Measurements from ENCODE around the gene NDOR1.

NDOR1 gene

DNA sequence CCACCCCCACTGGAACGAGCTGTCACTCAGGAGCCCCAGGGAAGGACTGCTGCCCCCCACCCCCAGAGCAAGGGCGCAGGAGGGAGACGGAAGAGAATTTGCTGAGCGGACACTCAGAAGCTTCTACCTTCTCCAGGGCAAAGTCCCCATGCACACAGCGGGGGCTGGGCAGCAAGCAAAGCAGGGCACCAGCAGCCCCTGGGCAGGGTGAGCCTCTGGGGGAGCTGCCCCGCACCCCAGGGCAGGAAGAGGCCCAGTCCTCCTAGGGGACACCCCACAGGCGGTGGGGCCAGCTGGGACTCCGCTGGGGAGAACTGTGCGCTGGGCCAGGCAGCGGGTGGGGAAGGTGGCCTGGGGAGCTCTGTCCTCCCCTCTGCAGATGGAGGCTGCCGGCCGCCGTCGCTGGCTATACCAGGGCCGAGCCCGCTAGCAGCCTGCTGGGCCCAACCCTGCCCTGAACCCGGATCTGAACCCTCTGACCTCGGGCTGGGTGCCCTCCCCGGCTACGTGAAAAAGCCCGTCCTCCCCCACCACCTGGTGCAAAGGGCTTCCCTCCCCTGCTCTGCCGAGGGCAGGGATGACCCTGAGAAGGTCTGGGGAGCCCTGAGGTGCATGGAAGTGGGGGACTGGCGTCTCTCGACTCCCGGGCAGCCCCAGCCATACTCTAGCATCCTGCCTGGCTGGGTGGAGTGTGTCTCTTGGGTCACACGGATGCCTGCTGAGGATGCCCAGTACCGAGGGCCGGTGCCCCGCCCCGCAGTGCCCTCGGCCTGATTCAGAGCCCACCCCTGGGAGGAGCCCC lies 24.6 kb downstream of the NDOR1 start:
- DNase-seq, result no peak

DNA sequence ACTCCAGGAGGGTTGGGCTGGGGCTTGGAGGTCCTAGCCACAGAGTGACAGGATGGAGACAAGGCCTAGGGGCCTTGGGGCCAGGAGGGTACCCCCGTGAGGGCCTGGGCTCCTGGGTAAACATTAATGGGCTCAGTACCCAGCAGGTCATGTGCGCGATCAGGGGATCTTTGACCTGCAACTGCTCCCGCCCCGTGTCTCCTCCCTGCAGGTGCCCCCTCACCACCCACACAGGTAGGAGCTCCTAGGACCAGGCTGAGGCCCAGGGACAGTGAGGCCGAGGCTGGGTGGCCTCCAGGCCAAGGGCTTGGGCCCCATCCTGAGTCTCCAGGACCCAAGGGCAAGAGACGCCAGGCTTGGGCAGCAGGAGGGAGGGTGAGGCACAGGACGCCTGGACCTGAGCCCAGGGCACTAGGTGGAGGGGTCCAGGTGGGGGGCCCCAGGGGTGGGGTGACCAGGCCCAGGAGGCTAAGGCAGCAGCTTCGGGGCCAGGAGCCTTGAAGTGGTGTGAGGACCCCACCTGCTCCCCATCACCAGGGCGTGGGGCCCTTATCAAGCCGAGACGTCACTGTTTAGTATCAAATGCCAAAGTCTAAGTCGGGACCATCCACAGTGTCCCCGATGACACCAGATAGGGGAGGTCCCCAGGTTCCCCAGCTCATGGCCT lies 25.3 kb downstream of the NDOR1 start, which contains the start of gene SLC34A3:
SLC34A3 (plus strand) TSS at position 197 of the 667 bp plus-strand sequence. CDS start 802 bp downstream, outside the sequence.
- DNase-seq, result no peak

DNA sequence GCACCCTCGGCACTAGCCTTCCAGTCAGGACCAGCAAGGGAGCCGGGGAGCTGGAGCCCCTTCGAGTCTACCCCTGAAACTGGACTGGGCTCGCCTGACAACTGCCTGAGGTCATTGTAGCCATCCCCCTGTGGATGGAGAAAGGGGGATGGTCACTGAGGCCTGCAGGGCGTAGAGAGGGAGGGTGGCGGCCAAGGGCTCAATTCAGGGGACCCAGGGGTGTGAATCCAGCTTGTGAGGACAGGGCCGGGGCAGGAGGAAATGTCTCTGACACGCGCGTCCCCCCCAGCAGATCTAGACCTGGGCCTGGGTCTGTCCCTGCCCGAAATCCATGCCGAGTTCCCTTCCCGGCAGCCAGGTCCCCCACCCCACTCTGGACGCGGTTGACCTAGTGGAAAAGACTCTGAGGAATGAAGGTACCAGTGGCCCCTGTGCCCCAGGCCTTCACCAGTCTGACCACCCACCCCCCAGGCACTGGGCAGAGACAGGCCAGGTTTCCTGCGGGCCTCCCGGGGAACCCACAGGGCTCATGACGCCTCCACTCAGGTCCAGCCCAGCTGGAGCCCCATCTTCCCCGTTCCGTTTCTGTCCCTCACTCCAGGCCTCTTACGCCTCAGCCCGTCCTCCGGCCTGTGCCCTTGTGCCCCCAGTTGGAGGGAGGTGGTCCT lies 26.0 kb downstream of the NDOR1 start:
- no peak for DNase-seq

DNA sequence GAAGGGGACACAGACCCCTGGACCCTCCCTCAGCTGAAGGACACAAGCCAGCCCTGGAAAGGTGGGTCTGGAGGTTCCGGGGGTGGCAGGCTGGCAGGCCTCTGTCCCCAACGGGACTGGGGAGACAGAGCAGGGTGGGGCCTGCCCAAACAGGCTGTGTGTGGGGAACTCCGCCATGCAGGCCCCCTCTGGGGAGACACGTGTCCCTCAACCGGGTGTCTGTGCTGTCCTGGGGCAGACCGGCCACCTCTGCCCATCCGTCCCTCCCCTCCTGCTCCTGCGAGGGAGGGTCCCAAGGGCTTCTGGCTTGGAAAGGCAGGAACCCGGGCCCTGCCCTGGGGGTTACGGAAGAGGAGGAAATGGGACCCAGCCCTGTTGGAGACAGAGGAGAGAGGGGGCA lies 26.6 kb downstream of the NDOR1 start:
- DNase-seq, result no peak

DNA sequence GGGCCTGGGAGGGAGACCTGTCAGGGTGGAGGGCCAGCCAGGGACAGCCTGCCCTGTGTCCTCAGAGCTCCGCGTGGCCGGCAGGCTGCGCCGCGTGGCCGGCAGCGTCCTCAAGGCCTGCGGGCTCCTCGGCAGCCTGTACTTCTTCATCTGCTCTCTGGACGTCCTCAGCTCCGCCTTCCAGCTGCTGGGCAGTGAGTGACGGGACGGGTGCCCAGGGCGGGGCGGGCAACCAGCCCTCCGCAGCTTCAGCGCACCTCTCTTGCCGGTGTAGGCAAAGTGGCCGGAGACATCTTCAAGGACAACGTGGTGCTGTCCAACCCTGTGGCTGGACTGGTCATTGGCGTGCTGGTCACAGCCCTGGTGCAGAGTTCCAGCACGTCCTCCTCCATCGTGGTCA lies 27.0 kb downstream of the NDOR1 start:
- no peak for DNase-seq

DNA sequence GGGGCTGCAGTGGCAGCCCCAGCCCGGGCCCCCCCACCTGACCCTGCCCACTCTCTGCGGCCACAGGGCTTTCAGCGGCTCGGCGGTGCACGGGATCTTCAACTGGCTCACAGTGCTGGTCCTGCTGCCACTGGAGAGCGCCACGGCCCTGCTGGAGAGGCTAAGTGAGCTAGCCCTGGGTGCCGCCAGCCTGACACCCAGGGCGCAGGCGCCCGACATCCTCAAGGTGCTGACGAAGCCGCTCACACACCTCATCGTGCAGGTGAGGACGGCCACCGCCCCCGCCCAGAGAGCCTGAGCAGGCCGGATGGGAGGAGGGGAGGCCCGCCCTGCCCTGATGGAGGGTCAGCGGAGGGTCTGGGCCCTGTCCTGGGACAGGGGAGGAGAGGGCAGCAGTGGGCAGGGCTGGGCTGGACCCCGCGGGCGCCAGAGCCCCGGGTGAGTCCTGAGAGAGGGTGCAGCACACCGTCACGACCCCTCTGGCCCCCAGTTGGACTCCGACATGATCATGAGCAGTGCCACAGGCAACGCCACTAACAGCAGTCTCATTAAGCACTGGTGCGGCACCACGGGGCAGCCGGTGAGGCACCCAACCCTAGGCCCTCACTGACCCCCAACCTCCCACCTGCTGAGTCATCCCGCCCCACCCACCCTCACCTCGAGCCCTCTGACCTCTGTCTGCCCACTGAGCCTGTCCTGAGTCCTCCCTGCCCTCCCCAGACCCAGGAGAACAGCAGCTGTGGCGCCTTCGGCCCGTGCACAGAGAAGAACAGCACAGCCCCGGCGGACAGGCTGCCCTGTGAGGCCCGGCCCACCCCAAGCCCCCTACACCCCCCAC lies 27.9 kb downstream of the NDOR1 start:
- DNase-seq, result no peak

DNA sequence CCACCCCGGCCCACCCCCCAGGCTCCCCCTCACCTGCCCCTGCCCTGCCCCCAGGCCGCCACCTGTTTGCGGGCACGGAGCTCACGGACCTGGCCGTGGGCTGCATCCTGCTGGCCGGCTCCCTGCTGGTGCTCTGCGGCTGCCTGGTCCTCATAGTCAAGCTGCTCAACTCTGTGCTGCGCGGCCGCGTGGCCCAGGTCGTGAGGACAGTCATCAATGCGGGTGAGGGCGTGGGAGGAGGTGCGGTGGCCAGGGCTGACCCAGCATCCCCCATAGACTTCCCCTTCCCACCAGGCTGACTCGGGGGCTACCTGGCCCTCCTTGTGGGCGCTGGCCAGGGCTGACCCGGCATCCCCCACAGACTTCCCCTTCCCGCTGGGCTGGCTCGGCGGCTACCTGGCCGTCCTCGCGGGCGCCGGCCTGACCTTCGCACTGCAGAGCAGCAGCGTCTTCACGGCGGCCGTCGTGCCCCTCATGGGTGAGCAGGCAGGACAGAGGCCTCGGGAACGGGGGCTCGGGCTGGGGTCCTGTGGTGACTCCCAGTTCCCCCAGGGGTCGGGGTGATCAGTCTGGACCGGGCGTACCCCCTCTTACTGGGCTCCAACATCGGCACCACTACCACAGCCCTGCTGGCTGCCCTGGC lies 28.7 kb downstream of the NDOR1 start:
- no peak for DNase-seq

DNA sequence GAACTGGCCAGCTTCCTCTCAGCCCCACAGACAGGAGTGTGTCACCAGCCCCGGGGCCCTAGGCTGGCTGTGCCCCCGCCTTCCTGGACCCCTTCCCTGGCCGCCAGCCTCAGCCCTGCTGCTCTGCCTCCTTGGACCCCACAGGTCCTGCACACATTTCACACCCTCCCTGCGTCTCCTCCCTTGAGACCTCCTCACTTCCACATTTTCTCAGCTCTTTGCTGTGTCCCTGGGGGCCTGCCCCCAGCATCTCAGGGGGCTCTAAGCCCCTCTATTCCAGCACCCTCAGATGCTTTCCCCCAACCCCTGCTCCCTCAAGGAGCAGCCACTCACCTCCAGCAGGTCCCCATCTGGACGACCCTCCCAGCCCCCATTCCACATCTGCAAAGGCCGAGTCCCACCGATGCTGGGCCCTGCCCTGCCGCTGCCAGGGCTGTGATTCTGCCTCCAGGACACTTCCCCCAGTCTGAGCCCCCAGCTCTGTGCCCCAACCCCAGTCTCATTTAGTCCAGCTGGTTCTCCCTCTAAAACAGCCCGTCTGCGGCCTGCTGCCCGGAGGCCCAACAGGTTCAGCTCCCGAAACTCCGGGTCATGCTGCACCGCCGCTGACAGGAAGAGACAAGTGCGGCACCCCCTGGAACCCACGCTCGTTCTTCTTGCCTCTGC lies 29.4 kb downstream of the NDOR1 start:
- no peak for DNase-seq

DNA sequence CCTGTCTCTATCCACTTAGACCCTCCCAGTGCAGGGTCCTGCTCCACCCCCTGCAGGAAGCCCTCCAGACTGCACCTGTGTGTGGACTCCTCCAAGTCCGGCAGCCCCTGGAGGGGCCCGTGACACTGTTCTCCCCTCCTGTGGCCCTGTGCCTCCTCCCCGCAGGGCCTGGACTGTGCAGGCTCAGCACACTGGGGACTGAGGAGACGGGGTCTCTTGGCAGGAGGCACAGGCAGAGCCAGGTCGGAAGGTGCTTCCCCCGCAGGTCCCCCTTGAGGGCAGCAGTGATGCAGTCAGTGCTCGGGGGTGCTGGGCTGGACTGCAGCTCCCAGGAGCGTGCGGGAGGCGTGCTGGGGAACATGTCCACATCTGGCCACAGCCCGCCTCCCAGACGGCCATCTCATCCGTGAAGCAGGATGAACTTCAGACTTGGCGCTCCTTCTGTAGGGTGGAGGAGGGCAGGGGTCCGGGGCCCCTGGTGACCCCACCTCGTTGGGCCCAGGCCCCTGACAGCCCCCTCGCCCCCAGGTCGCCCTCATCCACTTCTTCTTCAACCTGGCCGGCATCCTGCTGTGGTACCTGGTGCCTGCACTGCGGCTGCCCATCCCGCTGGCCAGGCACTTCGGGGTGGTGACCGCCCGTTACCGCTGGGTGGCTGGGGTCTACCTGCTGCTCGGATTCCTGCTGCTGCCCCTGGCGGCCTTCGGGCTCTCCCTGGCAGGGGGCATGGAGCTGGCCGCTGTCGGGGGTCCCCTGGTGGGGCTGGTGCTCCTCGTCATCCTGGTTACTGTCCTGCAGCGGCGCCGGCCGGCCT lies 30.1 kb downstream of the NDOR1 start:
- DNase-seq, result no peak

DNA sequence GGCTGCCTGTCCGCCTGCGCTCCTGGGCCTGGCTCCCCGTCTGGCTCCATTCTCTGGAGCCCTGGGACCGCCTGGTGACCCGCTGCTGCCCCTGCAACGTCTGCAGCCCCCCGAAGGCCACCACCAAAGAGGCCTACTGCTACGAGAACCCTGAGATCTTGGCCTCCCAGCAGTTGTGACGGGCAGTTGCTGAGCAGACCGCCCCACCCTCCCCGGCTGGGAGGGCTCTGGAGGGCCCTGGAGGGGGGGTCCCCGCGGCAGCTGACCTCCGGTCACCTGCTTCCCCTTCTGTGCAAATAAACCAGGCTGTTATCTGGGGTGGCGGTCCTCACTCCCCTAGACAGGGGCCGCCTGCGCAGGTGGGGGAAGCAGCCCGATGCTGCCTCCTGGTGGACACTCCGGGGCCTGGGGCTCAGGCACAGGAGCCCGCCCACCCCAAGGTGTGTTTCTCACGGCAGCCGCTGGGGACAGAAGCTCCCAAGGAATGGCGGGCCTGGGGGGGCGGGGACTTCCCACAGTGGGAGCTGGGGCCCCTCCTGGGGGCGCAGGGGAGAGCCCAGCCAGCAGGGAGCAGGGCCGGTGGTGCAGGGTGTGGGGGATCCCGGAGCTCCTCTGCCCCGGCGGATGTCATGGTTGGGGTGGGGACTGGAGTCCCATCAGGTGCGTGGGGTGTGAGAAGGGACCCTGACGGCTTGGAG lies 30.9 kb downstream of the NDOR1 start:
- DNase-seq, result peak in 50 of 51 donors; percentile 10 to 89 (median 68)

DNA sequence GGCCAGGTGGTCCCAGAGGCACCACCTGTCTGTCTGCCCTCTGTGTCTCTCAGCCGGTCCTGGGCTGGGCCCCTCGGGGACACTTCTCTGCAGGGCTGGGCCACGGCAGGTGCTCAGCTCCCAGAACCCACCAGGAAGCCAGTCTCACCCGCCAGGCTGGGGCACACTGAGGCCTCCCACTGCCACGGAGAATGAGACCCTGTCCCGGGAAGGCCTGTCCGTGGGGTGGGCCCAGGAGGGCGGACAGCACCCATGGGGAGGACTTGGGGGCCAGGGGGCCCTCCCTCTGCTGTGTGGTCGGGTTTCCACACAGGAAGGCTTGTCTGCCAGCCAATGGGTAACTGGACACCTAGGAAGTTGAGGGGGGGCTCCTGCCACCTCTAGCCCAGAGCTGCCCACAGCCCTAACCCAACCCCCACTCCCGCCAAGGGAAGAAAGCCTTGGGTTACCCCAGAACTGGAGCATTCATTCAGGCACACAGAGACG lies 31.5 kb downstream of the NDOR1 start:
- DNase-seq, result peak in 3 of 51 donors; percentile 18 to 30 (median 18)

DNA sequence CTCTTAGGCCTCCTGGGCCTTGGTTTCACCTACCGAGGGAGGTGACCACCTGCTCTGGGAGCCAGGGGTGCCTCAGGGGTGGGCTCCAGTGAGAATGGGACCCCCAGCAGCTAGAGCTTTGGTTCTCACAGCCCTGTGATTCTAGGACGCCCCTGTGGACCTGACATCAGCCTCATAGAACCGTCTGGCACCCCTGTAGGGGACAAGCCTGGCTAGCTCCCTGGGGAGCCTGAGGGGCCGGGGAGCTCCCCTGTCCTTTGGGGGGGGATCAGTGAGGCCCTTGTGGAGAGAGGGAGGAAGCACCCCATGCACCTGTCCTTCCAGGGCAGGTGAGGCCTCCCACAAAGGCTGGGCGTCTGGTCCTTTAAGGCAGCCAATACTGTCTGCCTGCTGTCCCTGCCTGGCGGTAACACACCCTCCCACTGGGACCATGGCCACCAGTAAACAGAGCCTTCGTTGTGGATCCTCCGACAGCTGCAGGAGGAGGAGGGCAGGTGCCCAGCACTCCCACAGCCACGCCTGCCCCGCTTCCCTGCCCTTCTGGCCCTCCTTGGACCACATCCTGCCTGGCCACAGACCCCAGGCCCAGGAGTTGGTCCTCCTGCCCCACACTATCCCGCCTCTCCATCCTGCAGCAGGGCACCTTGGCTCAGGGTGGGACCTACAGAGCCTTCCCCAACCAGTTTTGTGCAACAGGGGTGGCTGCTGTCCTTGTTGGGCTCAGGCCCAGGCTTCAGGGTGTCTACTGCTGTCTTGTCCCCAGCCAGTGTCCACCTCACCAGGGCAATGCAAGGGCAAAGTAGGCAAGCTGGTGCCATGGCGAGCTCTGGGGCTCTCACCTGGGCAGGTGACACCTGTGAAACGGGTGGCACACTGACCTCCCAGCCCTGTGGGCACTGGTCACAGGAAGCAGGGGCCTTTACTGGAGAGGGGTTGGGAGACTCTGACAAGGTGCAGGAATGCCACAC lies 32.5 kb downstream of the NDOR1 start:
- DNase-seq, result peak in 40 of 51 donors; percentile 19 to 86 (median 57)

DNA sequence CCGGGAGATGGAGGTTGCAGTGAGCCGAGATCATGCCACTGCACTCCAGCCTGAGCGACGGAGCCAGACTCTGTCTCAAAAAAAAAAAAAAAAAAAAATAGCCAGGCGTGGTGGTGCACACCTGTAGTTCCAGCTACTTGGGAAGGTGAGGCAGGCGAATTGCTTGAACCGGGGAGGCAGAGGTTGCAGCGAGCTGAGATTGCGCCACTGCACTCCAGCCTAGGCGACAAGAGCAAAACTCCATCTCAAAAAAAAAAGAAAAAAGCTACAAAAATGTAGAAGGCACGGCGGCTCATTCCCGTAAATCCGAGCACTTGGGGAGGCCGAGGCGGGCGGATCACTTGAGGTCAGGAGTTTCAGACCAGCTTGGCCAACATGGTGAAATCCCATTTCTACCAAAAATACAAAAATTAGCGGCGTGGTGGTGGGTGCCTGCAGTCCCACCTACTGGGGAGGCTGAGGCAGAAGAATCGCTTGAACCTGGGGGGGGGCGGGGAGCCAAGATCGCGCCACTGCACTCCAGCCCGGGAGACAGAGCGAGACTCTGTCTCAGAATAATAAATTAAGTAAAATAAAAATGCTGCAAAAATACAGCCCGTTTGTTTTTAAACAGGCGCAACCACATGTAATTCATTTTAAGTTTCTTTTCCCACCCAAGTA lies 34.2 kb downstream of the NDOR1 start:
- peak in 1 of 51 donors; percentile 33 for DNase-seq

DNA sequence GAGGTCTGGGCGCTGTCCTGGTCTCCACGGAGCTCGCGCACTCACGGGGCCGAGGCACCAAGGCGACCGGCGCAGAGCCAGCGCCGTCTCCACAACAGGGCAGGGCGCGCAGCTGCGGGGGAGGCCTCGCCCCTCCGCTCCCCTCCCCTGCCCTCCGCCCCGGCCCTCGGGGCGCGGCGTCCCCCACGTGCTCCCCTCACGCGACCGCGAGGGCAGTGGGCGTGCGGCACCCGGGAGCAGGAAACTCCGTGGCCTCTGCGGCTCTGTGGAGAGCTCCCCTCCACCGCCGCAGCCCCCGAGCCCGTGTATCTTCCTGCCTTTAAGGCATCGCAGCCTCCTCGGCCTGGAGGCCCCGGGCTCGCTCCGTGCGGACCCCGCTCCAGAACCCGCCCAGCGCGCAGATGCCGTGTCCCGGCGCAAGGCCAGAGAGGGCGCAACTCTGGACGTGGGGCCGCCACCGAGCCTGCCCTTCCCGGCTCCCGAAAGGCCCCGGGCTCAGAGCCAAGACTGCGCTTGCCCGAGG lies 34.9 kb downstream of the NDOR1 start:
- peak in 47 of 51 donors; percentile 36 to 94 (median 77) for DNase-seq

DNA sequence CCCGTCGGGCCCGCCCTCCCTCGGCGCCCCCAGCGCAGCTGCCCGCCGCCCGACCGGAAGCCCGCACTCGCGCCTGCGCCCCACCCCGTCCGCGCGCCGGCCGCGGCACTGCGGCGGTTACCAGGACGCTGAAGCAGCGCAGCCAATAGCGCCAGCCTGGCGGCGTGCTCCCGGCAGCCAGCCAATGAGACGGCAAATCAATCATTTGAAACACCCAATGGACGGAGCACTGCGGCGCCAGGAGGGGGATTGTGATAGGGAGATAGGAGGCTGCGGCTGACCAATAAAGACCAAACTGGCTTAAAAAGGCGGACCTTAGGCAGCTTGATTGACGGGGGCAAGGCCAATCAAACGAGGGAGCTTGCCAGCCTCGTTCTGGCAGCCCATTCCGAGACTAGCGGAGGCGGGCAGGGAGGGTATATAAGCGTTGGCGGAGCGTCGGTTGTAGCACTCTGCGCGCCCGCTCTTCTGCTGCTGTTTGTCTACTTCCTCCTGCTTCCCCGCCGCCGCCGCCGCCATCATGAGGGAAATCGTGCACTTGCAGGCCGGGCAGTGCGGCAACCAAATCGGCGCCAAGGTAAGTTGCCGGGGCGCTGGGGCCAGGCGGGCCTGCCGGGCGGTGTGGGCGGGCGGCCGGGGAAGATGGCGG lies 35.5 kb downstream of the NDOR1 start, which contains the start of gene TUBB4B:
TUBB4B (plus strand) TSS at position 447 of the 649 bp plus-strand sequence; CDS start at position 521, 74 bp downstream.
- peak; percentile 86 to 100 (median 99) for DNase-seq
